Measurements from ENCODE around the gene XYLB.

The XYLB gene

DNA sequence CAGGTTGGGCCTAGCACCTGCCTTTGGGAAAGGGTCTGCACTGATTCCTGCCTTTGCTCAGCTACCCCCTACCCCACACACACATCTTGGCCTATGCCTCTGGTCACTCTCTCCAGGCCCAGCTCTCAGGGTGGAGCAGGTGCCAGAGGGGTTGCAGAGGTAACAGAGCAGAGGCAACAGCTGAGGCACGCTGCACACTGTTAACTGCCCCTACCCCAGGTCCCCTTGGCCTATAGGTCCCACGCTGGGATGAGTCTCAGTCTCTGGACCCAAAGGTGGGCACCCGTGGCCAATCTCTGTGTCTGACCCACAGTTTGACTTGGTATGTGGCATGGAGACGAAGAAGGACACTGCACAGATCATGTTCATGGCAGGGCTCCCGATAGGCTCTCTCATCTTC is 39.6 kb upstream of the XYLB start:
- no peak overlapping the region for H2AFZ ChIP-seq (ENCODE audit: low read depth, low read length)
- no peak overlapping the region for H2AK5ac ChIP-seq (ENCODE audit: low read length, severe bottlenecking)
- H3K4me3 ChIP-seq (ENCODE audit: insufficient read depth in 1 of 2, low read depth in 1 of 2, low read length in 2 of 2), result no peak overlapping the region
- H3K18ac ChIP-seq (ENCODE audit: low read depth in 1 of 2, low read length in 2 of 2), result no peak overlapping the region
- H3K27ac ChIP-seq (ENCODE audit: low read length, poor library complexity, severe bottlenecking), result no peak overlapping the region
- no peaks in the 10 kb centered on the region for H3K4me1 ChIP-seq (ENCODE audit: control insufficient read depth, insufficient read depth, low read depth, low read length)
- H3K4ac ChIP-seq (ENCODE audit: low read depth in 1 of 2, low read length in 2 of 2), result no peak overlapping the region
- no peak overlapping the region for H2BK5ac ChIP-seq (ENCODE audit: low read depth, low read length, poor library complexity, severe bottlenecking)
- no peak overlapping the region for H2BK120ac ChIP-seq (ENCODE audit: low read depth, low read length)
- no peak overlapping the region for H3K14ac ChIP-seq (ENCODE audit: low read length in 2 of 2)
- H3K9ac ChIP-seq (ENCODE audit: low read length), result no peak overlapping the region
- no peak overlapping the region for H2BK12ac ChIP-seq (ENCODE audit: low read length in 2 of 2)
- H3K36me3 ChIP-seq (ENCODE audit: control insufficient read depth in 1 of 2, insufficient read depth in 2 of 2, low read depth in 1 of 2, low read length in 2 of 2), result peaks cover 0 to 5% of the 10 kb centered on the region in 2 experiments
- no peak overlapping the region for H4K8ac ChIP-seq (ENCODE audit: low read length)
- DNase-seq, result no peak
- no peaks in the 10 kb centered on the region for H3K79me1 ChIP-seq (replicated peaks; ENCODE audit: low read length, poor library complexity, severe bottlenecking)
- no peak overlapping the region for H3K23ac ChIP-seq (ENCODE audit: low read length in 2 of 2)
- peaks cover 6 to 17% of the 10 kb centered on the region in 2 experiments for H3K27me3 ChIP-seq (ENCODE audit: control insufficient read depth in 1 of 2, insufficient read depth in 1 of 2, low read length in 2 of 2)
- no peak overlapping the region for H3K4me2 ChIP-seq (ENCODE audit: low read length, poor library complexity, severe bottlenecking)
- 87% methylated on average over 5 of the region's 5 CpGs for WGBS
- H3K9me3 ChIP-seq (ENCODE audit: control insufficient read depth, low read length), result no peaks in the 10 kb centered on the region
- H4K91ac ChIP-seq (ENCODE audit: low read length), result no peak overlapping the region
- no peak overlapping the region for H2BK15ac ChIP-seq (ENCODE audit: low read depth, poor library complexity, severe bottlenecking)

DNA sequence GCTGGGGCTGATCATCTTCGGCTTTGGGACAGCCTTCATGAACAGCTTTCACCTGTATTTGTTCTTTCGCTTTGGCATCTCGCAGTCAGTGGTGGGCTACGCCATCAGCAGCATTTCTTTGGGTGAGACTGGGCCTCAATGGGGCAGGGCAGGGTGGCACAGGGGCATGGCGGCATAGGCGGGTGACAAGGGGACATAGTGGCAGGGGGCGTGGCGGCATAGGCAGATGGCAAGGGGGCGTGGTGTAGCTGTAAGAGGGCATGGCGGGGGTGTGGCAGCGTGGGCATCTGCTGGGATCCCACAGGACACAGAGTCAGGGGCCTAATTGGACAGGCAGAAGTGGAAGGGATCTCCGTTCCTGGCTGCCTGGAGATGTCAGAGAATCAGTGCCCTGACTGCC is 39.0 kb upstream of the XYLB start:
- Histone ChIP-seq H4K8ac (ENCODE audit: low read length) (no peak overlapping the region), H3K14ac (ENCODE audit: low read length in 2 of 2) (peak overlapping the region in 1 of 2 experiments; percentile 51), H2BK15ac (ENCODE audit: low read depth, poor library complexity, severe bottlenecking) (no peak overlapping the region), H2BK12ac (ENCODE audit: low read length in 2 of 2) (no peak overlapping the region), H3K9me3 (ENCODE audit: control insufficient read depth, low read length) (no peaks in the 10 kb centered on the region), H3K18ac (ENCODE audit: low read depth in 1 of 2, low read length in 2 of 2) (no peak overlapping the region), H3K23ac (ENCODE audit: low read length in 2 of 2) (no peak overlapping the region), H3K27ac (ENCODE audit: low read length, poor library complexity, severe bottlenecking) (no peak overlapping the region), H2BK5ac (ENCODE audit: low read depth, low read length, poor library complexity, severe bottlenecking) (no peak overlapping the region), H2AFZ (ENCODE audit: low read depth, low read length) (no peak overlapping the region), H3K36me3 (ENCODE audit: control insufficient read depth in 1 of 2, insufficient read depth in 2 of 2, low read depth in 1 of 2, low read length in 2 of 2) (peaks cover 0 to 5% of the 10 kb centered on the region in 2 experiments), H3K27me3 (ENCODE audit: control insufficient read depth in 1 of 2, insufficient read depth in 1 of 2, low read length in 2 of 2) (peaks cover 6 to 17% of the 10 kb centered on the region in 2 experiments), H2BK120ac (ENCODE audit: low read depth, low read length) (no peak overlapping the region), H3K79me1 (replicated peaks; ENCODE audit: low read length, poor library complexity, severe bottlenecking) (no peaks in the 10 kb centered on the region), H3K4me3 (ENCODE audit: insufficient read depth in 1 of 2, low read depth in 1 of 2, low read length in 2 of 2) (no peak overlapping the region), H3K4me2 (ENCODE audit: low read length, poor library complexity, severe bottlenecking) (no peak overlapping the region), H2AK5ac (ENCODE audit: low read length, severe bottlenecking) (no peak overlapping the region), H3K9ac (ENCODE audit: low read length) (no peak overlapping the region), H3K4me1 (ENCODE audit: control insufficient read depth, insufficient read depth, low read depth, low read length) (no peaks in the 10 kb centered on the region), H4K91ac (ENCODE audit: low read length) (no peak overlapping the region), H3K4ac (ENCODE audit: low read depth in 1 of 2, low read length in 2 of 2) (no peak overlapping the region)
- no peak for DNase-seq
- over 99% methylated on average over 7 of the region's 12 CpGs for WGBS

DNA sequence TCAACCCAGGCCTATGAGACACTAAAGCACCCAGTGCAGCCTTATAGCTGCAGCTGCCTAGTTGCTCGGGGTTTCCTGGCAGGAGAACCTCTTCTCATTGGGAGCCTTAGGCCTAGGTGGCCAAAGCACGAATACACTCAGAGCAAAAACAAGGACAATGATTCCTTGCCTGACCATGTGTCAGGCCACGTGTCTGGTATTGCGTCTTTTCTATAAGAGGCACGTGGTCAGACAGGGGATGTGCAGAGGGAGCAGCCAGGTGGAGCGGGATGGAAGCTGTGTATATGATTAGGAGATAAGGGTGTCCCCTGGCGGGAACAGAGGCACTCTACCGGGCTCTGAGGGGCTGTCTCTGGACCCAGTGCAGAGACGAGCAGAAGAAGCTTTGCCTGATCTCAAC is 38.1 kb upstream of the XYLB start:
- Histone ChIP-seq H2BK15ac (ENCODE audit: low read depth, poor library complexity, severe bottlenecking) (no peak overlapping the region), H2BK120ac (ENCODE audit: low read depth, low read length) (no peak overlapping the region), H3K4me1 (ENCODE audit: control insufficient read depth, insufficient read depth, low read depth, low read length) (no peaks in the 10 kb centered on the region), H3K27ac (ENCODE audit: low read length, poor library complexity, severe bottlenecking) (no peak overlapping the region), H3K36me3 (ENCODE audit: control insufficient read depth in 1 of 2, insufficient read depth in 2 of 2, low read depth in 1 of 2, low read length in 2 of 2) (peaks cover 0 to 5% of the 10 kb centered on the region in 2 experiments), H2BK12ac (ENCODE audit: low read length in 2 of 2) (no peak overlapping the region), H3K9ac (ENCODE audit: low read length) (no peak overlapping the region), H4K91ac (ENCODE audit: low read length) (no peak overlapping the region), H3K4ac (ENCODE audit: low read depth in 1 of 2, low read length in 2 of 2) (no peak overlapping the region), H3K4me3 (ENCODE audit: insufficient read depth in 1 of 2, low read depth in 1 of 2, low read length in 2 of 2) (no peak overlapping the region), H2BK5ac (ENCODE audit: low read depth, low read length, poor library complexity, severe bottlenecking) (no peak overlapping the region), H3K23ac (ENCODE audit: low read length in 2 of 2) (no peak overlapping the region), H3K27me3 (ENCODE audit: control insufficient read depth in 1 of 2, insufficient read depth in 1 of 2, low read length in 2 of 2) (peaks cover 6 to 17% of the 10 kb centered on the region in 2 experiments), H2AK5ac (ENCODE audit: low read length, severe bottlenecking) (no peak overlapping the region), H3K14ac (ENCODE audit: low read length in 2 of 2) (no peak overlapping the region), H3K9me3 (ENCODE audit: control insufficient read depth, low read length) (no peaks in the 10 kb centered on the region), H2AFZ (ENCODE audit: low read depth, low read length) (no peak overlapping the region), H3K4me2 (ENCODE audit: low read length, poor library complexity, severe bottlenecking) (no peak overlapping the region), H3K18ac (ENCODE audit: low read depth in 1 of 2, low read length in 2 of 2) (no peak overlapping the region), H4K8ac (ENCODE audit: low read length) (no peak overlapping the region), H3K79me1 (replicated peaks; ENCODE audit: low read length, poor library complexity, severe bottlenecking) (no peaks in the 10 kb centered on the region)
- 82% methylated on average over 9 of the region's 9 CpGs for WGBS
- DNase-seq, result no peak

DNA sequence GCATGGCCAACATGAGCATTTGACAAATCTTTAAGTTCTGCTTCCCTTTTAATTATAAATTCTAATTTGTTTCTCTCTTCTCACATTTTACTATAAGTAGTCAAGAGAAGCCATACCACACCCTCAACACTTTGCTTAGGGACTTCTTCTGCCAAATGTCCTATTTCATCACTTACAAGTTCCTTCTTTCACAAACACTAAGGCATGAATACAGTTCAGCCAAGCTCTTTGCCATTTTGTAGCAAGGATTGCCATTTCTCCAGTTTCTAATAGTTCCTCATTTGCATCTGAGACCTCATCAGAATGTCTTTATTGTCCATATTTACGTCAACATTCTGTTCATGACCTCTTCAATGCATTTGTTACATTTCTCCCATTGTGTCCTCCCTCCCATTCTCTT is 35.1 kb upstream of the XYLB start:
- Histone ChIP-seq H3K14ac (ENCODE audit: low read length in 2 of 2) (no peak overlapping the region), H3K4me2 (ENCODE audit: low read length, poor library complexity, severe bottlenecking) (no peak overlapping the region), H4K8ac (ENCODE audit: low read length) (no peak overlapping the region)

More for the DNA sequence above, 35.1 kb upstream of the XYLB start:
- WGBS, result 79% methylated on average over 1 of the region's 1 CpG
- Histone ChIP-seq H2BK5ac (ENCODE audit: low read depth, low read length, poor library complexity, severe bottlenecking) (no peak overlapping the region), H4K91ac (ENCODE audit: low read length) (no peak overlapping the region), H2BK12ac (ENCODE audit: low read length in 2 of 2) (no peak overlapping the region), H2AFZ (ENCODE audit: low read depth, low read length) (no peak overlapping the region), H2BK120ac (ENCODE audit: low read depth, low read length) (no peak overlapping the region), H2AK5ac (ENCODE audit: low read length, severe bottlenecking) (no peak overlapping the region), H3K4ac (ENCODE audit: low read depth in 1 of 2, low read length in 2 of 2) (no peak overlapping the region), H3K79me1 (replicated peaks; ENCODE audit: low read length, poor library complexity, severe bottlenecking) (no peaks in the 10 kb centered on the region), H3K18ac (ENCODE audit: low read depth in 1 of 2, low read length in 2 of 2) (no peak overlapping the region), H3K27ac (ENCODE audit: low read length, poor library complexity, severe bottlenecking) (no peak overlapping the region), H3K9ac (ENCODE audit: low read length) (no peak overlapping the region), H3K4me1 (ENCODE audit: control insufficient read depth, insufficient read depth, low read depth, low read length) (no peaks in the 10 kb centered on the region), H3K36me3 (ENCODE audit: control insufficient read depth in 1 of 2, insufficient read depth in 2 of 2, low read depth in 1 of 2, low read length in 2 of 2) (peaks cover 0 to 5% of the 10 kb centered on the region in 2 experiments), H3K27me3 (ENCODE audit: control insufficient read depth in 1 of 2, insufficient read depth in 1 of 2, low read length in 2 of 2) (peaks cover 9 to 25% of the 10 kb centered on the region in 2 experiments), H3K9me3 (ENCODE audit: control insufficient read depth, low read length) (no peaks in the 10 kb centered on the region), H2BK15ac (ENCODE audit: low read depth, poor library complexity, severe bottlenecking) (no peak overlapping the region), H3K4me3 (ENCODE audit: insufficient read depth in 1 of 2, low read depth in 1 of 2, low read length in 2 of 2) (no peak overlapping the region), H3K23ac (ENCODE audit: low read length in 2 of 2) (no peak overlapping the region)
- DNase-seq, result no peak
